GM18951 (cell line): ENCODE data around the gene CELSR3.

ENCODE experiments used
- POLR2A ChIP-seq: IDR thresholded peaks from 4 replicates; pipeline ENCODE4 v1.6.1; 2011; ENCODE audit warnings: mild to moderate bottlenecking; ENCODE audit not compliant: insufficient read length, insufficient read depth; ENCODE audit errors: extremely low read depth
- in situ Hi-C: fragments of 300-500 bp; cut with MboI; formaldehyde crosslinking; loops from one replicate; pipeline ENCODE4 v1.12.0; 2022; ENCODE audit warnings: low sequenced_read_pairs, mixed read lengths, inconsistent platforms; ENCODE audit not compliant: unreplicated experiment

CELSR3 gene, protein sequence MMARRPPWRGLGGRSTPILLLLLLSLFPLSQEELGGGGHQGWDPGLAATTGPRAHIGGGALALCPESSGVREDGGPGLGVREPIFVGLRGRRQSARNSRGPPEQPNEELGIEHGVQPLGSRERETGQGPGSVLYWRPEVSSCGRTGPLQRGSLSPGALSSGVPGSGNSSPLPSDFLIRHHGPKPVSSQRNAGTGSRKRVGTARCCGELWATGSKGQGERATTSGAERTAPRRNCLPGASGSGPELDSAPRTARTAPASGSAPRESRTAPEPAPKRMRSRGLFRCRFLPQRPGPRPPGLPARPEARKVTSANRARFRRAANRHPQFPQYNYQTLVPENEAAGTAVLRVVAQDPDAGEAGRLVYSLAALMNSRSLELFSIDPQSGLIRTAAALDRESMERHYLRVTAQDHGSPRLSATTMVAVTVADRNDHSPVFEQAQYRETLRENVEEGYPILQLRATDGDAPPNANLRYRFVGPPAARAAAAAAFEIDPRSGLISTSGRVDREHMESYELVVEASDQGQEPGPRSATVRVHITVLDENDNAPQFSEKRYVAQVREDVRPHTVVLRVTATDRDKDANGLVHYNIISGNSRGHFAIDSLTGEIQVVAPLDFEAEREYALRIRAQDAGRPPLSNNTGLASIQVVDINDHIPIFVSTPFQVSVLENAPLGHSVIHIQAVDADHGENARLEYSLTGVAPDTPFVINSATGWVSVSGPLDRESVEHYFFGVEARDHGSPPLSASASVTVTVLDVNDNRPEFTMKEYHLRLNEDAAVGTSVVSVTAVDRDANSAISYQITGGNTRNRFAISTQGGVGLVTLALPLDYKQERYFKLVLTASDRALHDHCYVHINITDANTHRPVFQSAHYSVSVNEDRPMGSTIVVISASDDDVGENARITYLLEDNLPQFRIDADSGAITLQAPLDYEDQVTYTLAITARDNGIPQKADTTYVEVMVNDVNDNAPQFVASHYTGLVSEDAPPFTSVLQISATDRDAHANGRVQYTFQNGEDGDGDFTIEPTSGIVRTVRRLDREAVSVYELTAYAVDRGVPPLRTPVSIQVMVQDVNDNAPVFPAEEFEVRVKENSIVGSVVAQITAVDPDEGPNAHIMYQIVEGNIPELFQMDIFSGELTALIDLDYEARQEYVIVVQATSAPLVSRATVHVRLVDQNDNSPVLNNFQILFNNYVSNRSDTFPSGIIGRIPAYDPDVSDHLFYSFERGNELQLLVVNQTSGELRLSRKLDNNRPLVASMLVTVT (N-terminal part only)

DNA sequence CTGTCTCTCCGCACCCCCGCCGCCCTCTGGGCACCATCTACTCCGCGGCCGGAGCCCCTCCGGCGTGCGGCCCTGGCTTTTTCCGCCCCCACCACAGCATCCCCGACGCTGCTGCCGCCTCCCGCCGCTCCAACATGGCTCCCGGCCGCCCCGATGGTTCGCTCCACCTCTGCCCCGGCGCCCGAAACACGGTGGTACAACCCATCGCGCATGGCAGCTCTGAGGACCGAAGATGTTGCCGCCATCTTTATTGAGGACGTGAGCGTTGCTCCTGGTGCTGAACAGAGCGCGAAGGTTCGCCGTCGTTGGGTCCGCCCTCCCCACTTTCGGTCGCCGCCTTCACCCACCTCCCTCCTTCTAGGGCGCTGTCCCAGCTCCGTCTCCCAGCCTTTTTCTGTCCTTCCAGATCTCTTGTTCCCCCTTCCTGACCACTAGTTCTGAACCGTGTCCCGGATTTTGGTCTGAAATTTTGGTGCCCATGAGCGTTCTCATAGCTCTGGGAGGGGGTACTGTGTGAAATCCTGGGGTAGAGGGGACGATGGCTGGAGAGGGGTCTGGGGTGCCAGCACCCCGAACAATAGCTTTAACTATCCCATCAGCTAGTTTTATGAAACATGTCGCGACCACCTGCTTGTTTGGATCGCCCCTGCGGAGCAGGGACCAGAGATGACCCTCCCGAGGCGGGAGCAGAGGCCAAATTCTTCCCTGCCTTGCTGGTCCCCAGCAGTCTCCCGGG, at the start of gene CELSR3:
Gene CELSR3 (minus strand): TSS at position 134 of the 736 bp plus-strand sequence. CDS start 252 bp downstream, outside the sequence.
- no peak for TF ChIP-seq POLR2A
- in situ Hi-C loops: no loop called here

DNA sequence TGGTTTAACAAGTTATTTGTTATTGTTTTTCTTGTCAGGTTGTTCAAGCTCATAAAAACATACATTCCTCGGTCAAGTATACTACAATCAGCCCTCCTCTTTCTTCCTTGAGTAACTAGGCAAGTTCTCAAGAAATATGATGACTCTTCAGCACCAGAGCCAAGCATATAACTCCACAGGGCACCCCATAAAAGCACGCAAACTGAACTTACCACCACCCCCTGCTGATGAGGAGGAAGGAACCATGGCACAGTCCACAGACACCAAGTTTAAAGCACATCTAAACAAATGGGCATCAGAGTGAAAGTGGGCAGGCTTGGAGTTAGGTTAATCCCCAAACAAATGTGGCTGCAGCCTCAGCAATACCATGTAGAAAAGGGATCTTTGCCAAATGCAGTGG, 49.0 kb upstream of the CELSR3 start:
- in situ Hi-C loops: no loop called here
- no peak for TF ChIP-seq POLR2A

DNA sequence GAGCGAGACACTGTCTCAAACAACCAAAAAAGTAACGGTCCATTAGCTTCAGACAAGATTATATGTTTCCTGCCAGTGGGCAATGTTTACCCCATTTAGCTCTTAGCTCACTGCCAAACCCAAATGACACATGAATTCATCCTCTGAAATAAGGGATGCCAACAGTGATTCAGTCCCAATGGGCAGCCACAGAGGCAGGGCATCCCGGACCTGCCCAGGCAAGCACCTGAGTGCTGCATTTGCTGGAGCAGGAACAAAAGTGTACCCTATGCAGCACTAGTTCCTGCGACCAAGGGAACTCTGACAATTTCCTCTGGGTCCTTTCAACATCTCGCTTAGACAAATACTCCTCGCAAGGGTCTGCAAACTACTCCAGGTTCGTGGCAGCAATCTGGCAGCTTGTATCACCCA, 46.4 kb upstream of the CELSR3 start:
- TF ChIP-seq POLR2A: no peak
- in situ Hi-C loops: no loop called here

DNA sequence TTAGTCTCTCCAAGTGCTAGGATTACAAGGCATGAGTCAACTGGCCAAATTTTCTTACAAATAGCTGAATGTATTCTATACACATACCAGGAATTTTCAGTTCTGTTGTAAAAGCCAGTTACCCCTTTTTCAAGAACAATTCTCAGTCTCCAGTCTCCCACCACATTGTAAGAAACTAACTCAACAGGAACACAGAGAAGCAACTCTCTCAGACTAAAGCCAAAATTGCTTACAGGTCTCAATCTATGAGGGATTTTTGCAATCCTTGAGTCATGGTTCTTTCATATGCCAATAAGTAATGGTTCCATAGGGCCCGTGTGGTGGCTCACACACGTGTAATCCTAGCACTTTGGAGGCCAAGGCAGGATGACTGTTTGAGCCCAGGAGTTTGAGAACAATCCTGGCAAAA, 45.8 kb upstream of the CELSR3 start:
- in situ Hi-C loops: no loop called here

DNA sequence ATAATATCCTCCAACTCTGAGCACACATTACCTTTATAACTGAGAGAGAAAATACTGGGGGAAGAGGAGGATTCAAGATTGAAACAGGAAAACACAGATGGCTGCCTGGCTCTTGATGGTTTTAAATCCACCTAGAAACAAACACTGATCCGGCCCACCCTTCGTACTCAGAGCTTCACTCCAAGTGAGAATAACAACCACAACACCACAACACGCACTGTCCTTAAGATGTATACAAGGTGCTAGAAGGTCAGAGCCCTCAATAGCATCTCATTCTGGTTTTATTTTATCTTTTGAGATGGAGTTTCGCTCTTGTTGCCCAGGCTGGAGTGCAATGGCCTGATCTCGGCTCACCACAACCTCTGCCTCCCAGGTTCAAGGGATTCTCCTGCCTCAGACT, 44.5 kb upstream of the CELSR3 start:
- TF ChIP-seq POLR2A: no peak
- in situ Hi-C loops: no loop called here

More for the DNA sequence above, 45.8 kb upstream of the CELSR3 start:
- no peak for TF ChIP-seq POLR2A

DNA sequence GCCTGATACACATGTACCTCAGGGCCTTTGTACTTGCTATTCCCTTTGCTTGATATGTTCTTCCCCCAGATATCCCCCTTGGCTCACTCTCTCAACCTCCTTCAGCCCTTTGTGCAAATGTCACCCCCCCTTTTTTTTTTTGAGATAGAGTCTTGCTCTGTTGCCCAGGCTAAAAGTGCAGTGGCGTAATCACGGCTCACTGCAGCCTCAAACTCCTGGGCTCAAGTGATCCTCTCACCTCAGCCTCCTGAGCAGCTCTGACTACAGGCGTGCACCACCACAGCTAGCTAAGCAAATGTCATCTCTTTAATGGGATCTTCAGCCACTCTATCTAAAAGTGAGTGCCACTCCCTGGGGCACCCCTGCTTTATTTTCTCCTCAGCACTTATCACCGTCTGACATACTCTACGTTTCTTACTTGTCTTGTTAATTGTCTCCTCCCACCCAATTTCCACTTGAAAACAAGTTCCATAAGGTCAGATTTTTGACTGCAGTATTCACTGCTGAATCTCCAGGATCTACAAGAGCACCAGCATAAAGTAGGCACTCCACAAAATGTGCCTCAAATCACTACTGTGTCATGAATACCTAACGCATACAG, 39.7 kb upstream of the CELSR3 start:
- TF ChIP-seq POLR2A: no peak

DNA sequence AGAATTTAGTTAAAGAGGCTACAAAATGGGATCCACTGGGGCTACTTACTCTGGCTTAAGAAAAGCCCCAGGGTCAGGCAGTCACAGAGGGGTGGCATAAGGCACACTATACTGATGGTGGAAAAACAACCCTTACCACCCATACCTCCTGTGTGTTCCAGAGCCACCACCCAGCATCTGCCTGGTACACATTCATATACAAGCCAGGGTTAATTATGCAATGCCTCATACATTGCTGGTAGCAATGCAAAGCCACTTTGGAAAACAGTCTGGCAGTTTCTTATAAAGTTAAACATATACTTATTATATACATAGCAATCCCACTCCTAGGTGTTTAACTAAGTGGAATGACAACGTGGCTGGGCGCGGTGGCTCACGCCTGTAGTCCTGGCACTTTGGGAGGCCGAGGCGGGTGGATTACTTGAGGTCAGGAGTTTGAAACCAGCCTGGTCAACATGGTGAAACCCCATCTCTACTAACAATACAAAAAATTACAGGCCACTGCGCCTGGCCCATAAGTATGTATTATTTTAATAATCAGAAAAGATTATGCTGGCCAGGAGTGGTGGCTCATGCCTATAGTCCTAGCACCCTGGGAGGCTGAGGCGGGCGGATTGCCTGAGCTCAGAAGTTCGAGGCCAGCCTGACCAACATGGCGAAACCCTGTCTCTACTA, 38.2 kb upstream of the CELSR3 start:
- in situ Hi-C loops: no loop called here
- no peak for TF ChIP-seq POLR2A

More for the DNA sequence above, 39.7 kb upstream of the CELSR3 start:
- in situ Hi-C loops: no loop called here

DNA sequence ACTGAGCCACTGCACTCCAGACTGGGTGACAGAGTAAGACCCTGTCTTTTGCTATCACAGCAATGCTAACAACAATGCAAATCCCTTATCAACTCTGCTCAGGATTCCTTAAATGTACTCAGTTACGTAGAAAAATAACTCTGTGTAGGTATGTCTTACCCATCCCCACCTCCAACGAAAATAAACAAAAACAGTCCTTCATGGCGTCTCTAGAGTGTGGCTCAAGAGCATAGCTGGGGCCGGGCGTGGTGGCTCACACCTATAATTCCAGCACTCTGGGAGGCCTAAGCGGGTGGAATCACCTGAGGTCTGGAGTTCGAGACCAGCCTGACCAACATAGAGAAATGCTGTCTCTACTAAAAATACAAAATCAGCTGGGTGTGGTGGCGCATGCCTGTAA, 36.2 kb upstream of the CELSR3 start:
- TF ChIP-seq POLR2A: no peak
- in situ Hi-C loops: no loop called here

DNA sequence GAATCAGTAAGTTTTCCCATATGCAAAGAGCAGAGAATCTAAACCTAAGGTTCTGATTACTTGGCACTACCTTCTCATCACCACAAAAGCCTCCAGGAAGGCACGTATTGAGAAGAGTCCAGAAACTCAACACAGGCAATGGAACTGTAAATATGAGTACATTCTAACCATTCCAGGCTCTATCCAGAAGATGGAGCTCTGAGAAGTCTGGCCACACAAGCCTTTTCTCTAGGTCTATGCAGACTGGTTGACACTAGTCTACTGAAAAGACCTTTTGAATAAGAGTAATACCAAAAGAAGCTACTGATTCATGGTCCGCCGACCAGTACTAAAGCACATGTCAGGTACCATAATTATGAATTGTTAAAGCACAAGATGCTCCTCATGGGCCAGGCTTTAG, 35.3 kb upstream of the CELSR3 start:
- in situ Hi-C loops: no loop called here
- TF ChIP-seq POLR2A: no peak

DNA sequence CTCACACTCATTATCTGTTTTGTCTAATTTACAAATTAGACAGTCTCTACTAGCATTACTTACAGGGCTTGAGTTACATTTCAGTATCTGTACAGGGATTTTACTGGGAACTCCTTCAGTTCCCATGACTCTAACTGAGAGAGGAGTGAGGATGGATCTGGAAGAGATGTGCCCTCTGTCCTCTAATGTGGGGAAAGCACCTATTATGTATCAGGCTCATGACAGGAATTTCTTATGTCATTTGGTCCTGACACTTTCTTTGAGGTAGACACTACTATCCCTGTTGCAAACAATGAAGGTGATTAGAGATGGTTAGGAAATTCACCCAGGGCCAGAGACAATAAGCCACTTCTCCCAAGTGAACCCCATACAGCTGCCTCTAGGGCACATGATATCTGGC, 33.9 kb upstream of the CELSR3 start:
- no peak for TF ChIP-seq POLR2A
- in situ Hi-C loops: no loop called here

DNA sequence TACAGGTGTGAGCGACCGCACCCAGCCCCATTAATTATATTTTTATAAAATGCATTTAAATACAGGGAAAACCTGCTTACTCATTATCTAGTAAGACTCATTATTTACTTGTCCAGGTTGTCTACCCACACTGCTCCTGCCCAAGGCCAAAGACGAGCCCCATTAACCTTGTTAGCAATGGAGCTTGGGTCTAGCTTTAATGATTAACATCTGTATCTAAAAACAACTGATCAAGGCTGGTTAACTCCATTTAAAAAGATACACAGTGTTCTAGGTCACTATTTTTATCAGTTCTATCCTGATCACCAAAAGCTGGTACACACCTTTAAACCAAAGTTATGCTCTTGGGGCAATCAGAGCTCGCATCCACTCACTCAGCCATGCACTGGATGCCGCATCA, 33.5 kb upstream of the CELSR3 start:
- TF ChIP-seq POLR2A: no peak
- in situ Hi-C loops: no loop called here

DNA sequence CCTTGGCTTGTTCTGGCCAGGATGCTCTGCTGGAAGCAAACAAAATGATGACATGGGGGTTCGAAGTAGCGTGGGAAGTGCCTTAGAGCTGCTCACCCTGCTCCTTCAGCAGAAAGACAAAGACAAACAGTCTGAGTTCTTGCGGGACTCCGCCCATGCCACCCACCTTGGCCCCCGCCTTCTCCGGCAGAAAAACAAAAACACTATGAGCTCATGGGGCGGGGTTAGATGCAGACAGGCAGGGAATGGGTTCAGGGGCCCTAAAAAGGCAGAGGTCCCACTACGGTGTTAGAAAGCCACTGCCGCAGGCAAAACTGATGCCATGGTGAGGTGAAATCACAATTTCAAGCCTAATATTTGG, 32.7 kb upstream of the CELSR3 start:
- in situ Hi-C loops: no loop called here
- TF ChIP-seq POLR2A: no peak
